Parathyroid adenoma (tissue), 2 donors: ENCODE measurements around the gene SHC2.
"Not testable (repeated sequence)": the region's sequence is repeated elsewhere in the genome, so short reads cannot be mapped to it uniquely, and the experiment has no call there.

Experiments used
- H2AFZ ChIP-seq: fragments of 300-600 bp; sonication (generic); one replicate; pipeline ENCODE4 v1.7.0; 2017; ENCODE audit warnings: antibody characterized with exemption, mild to moderate bottlenecking
- H3K27ac ChIP-seq: fragments of 300-600 bp; sonication (generic); one replicate; pipeline ENCODE4 v1.7.0; 2017
- H3K27me3 ChIP-seq: fragments of 300-600 bp; sonication (generic); one replicate; pipeline ENCODE4 v1.7.0; 2017; ENCODE audit warnings: low read length; ENCODE audit not compliant: control insufficient read depth, insufficient read depth
- H3K36me3 ChIP-seq: fragments of 300-600 bp; sonication (generic); one replicate; pipeline ENCODE4 v1.7.0; 2017; ENCODE audit warnings: low read length; ENCODE audit not compliant: control insufficient read depth, insufficient read depth
- H3K4me1 ChIP-seq: fragments of 300-600 bp; sonication (generic); one replicate; pipeline ENCODE4 v1.7.0; 2017; ENCODE audit warnings: control low read depth
- H3K4me2 ChIP-seq: fragments of 300-600 bp; sonication (generic); one replicate; pipeline ENCODE4 v1.7.0; 2017; ENCODE audit warnings: low read length
- H3K4me3 ChIP-seq: fragments of 300-600 bp; sonication (generic); one replicate; pipeline ENCODE4 v1.7.0; 2017; ENCODE audit warnings: low read depth, low read length
- H3K79me2 ChIP-seq: fragments of 300-600 bp; sonication (generic); one replicate; pipeline ENCODE4 v1.7.0; 2017; ENCODE audit warnings: control low read depth
- H3K9ac ChIP-seq: fragments of 300-600 bp; sonication (generic); one replicate; pipeline ENCODE4 v1.7.0; 2017; ENCODE audit warnings: mild to moderate bottlenecking
- H3K9me3 ChIP-seq: fragments of 300-600 bp; sonication (generic); one replicate; pipeline ENCODE4 v1.7.0; 2017; ENCODE audit warnings: low read length; ENCODE audit not compliant: control insufficient read depth
- CTCF ChIP-seq: fragments of 300-600 bp; sonication (generic); IDR thresholded peaks from one replicate; pipeline ENCODE4 v1.7.0; 2017; ENCODE audit warnings: antibody characterized with exemption, mild to moderate bottlenecking
- donor health status: primary hyperparathyroidism.

Gene SHC2

GRCh38 chr19:434152-434960 is 26.5 kb downstream of the SHC2 start:
- Histone ChIP-seq H3K9me3 (no peaks in the 10 kb centered on the region), H3K79me2 (peaks cover 5% of the 10 kb centered on the region), H3K4me1 (no peaks in the 10 kb centered on the region), H3K27ac (no peak overlapping the region), H3K36me3 (no peaks in the 10 kb centered on the region), H3K27me3 (no peaks in the 10 kb centered on the region), H3K9ac (no peak overlapping the region), H3K4me3 (no peak overlapping the region), H2AFZ (no peak overlapping the region), H3K4me2 (no peak overlapping the region)
- TF ChIP-seq CTCF = no peak

GRCh38 chr19:430701-431100 is 30.1 kb downstream of the SHC2 start:
- H3K4me2 ChIP-seq = no peak overlapping the region

GRCh38 chr19:428149-428548 is 32.7 kb downstream of the SHC2 start:
- peaks cover 9% of the 10 kb centered on the region for H3K79me2 ChIP-seq
- no peak overlapping the region for H3K9ac ChIP-seq
- no peak overlapping the region for H3K27ac ChIP-seq
- H3K4me2 ChIP-seq = no peak overlapping the region
- TF ChIP-seq CTCF = no peak
- H3K4me1 ChIP-seq = no peaks in the 10 kb centered on the region
- H3K27me3 ChIP-seq = no peaks in the 10 kb centered on the region
- H3K36me3 ChIP-seq = no peaks in the 10 kb centered on the region
- H2AFZ ChIP-seq = no peak overlapping the region
- no peak overlapping the region for H3K4me3 ChIP-seq
- H3K9me3 ChIP-seq = no peaks in the 10 kb centered on the region

More at GRCh38 chr19:430701-431100, 30.1 kb downstream of the SHC2 start:
- H3K79me2 ChIP-seq = peaks cover 9% of the 10 kb centered on the region
- H3K36me3 ChIP-seq = no peaks in the 10 kb centered on the region
- no peak overlapping the region for H3K27ac ChIP-seq
- TF ChIP-seq CTCF = no peak
- H2AFZ ChIP-seq = no peak overlapping the region
- no peak overlapping the region for H3K4me3 ChIP-seq
- no peaks in the 10 kb centered on the region for H3K27me3 ChIP-seq
- H3K9ac ChIP-seq = no peak overlapping the region
- H3K9me3 ChIP-seq = no peaks in the 10 kb centered on the region
- H3K4me1 ChIP-seq = no peaks in the 10 kb centered on the region

GRCh38 chr19:427675-428074 is 33.2 kb downstream of the SHC2 start:
- H3K27me3 ChIP-seq, H3K9ac ChIP-seq, H3K79me2 ChIP-seq, H3K36me3 ChIP-seq, H3K4me3 ChIP-seq, H3K9me3 ChIP-seq, H3K4me2 ChIP-seq, H2AFZ ChIP-seq, H3K4me1 ChIP-seq, H3K27ac ChIP-seq: not testable (repeated sequence)

- no peak overlapping the region for H3K4me3 ChIP-seq
- TF ChIP-seq CTCF = no peak
- H3K27ac ChIP-seq = no peak overlapping the region
- H3K4me1 ChIP-seq = no peaks in the 10 kb centered on the region
- no peaks in the 10 kb centered on the region for H3K36me3 ChIP-seq
- no peaks in the 10 kb centered on the region for H3K27me3 ChIP-seq
- no peaks in the 10 kb centered on the region for H3K9me3 ChIP-seq
- peaks cover 9% of the 10 kb centered on the region for H3K79me2 ChIP-seq
- no peak overlapping the region for H2AFZ ChIP-seq
- no peak overlapping the region for H3K9ac ChIP-seq
- no peak overlapping the region for H3K4me2 ChIP-seq
Observed at GRCh38 chr19:426725-427445, 33.9 kb downstream of the SHC2 start.
